ENCODE measurements around the gene DHDH.
"Not testable (repeated sequence)": the region's sequence is repeated elsewhere in the genome, so short reads cannot be mapped to it uniquely, and the experiment has no call there.

The DHDH gene

DNA sequence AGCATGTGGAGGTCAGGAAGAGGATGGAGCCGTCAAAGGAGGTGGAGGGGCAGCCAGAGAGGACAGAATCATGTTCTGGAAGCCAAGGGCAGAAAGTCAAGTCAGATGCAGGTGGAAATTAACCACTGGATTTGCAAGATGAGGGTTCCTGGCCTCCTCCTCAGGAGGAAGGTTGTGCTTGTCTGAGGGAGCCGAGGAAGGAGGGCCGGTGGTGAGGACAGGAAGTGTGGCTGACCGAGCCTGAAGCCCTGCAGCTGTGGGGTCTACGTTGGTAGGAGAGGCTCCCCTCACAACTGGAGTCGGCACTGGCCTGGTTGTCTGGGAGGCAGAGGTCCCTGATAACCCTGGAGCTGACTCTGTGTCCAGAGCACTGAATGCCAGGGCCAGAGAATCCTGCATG is 15.4 kb upstream of the DHDH start:
- Histone ChIP-seq H3K9me3 (ENCODE audit: low read length) (no peaks in the 10 kb centered on the region), H3K36me3 (ENCODE audit: insufficient read depth, low read length) (peaks cover 58% of the 10 kb centered on the region), H3K27ac (ENCODE audit: low read depth, low read length) (no peak overlapping the region), H3K27me3 (ENCODE audit: control insufficient read depth in 1 of 2, insufficient read depth in 2 of 2, low read length in 2 of 2) (no peaks in the 10 kb centered on the region), H3K4me1 (ENCODE audit: insufficient read depth, low read length) (no peaks in the 10 kb centered on the region), H3K9ac (ENCODE audit: low read length) (no peak overlapping the region), H3K4me3 (ENCODE audit: low read depth in 1 of 2, low read length in 2 of 2) (no peak overlapping the region)

DNA sequence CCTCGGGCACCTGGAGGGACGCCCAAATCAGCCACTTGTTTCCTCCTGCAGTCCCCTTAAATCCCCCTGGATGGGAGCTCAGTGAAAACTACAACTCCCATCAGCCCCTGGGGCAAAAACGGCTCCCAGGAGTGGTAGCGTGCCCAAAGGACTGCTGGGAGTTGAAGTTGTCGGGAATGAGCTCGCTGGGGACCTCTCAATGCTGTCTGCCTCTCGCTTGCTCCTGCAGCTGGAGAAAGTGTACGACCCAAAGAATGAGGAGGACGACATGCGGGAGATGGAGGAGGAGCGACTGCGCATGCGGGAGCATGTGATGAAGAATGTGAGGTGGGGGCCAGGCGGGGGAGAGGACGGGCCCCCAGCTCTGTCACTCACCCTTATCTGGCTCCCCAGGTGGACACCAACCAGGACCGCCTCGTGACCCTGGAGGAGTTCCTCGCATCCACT is 14.7 kb upstream of the DHDH start:
- Histone ChIP-seq H3K27ac (ENCODE audit: low read depth, low read length) (no peak overlapping the region), H3K36me3 (ENCODE audit: insufficient read depth, low read length) (peaks cover 50% of the 10 kb centered on the region), H3K27me3 (ENCODE audit: control insufficient read depth in 1 of 2, insufficient read depth in 2 of 2, low read length in 2 of 2) (no peaks in the 10 kb centered on the region), H3K9ac (ENCODE audit: low read length) (no peak overlapping the region), H3K4me3 (ENCODE audit: low read depth in 1 of 2, low read length in 2 of 2) (no peak overlapping the region), H3K4me1 (ENCODE audit: insufficient read depth, low read length) (no peaks in the 10 kb centered on the region), H3K9me3 (ENCODE audit: low read length) (no peaks in the 10 kb centered on the region)

DNA sequence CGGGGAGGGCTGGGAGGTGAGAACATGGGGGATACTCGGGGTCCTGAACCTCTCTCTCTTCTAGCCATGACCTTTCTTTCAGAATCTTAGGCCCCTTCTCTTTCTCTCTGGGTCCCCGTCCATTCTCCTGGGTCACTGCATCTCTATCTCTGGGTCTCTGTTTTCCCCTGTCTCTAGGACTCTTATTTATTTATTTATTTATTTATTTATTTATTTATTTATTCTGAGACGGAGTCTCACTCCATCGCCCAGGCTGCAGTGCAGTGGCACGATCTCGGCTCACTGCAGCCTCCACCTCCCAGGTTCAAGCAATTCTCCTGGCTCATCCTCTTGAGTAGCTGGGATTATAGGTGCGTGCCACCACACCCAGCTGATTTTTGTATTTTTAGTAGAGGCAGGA is 14.2 kb upstream of the DHDH start:
- H3K4me3 ChIP-seq (ENCODE audit: low read depth in 1 of 2, low read length in 2 of 2); H3K9me3 ChIP-seq (ENCODE audit: low read length); H3K27ac ChIP-seq (ENCODE audit: low read depth, low read length); H3K4me1 ChIP-seq (ENCODE audit: insufficient read depth, low read length); H3K27me3 ChIP-seq (ENCODE audit: control insufficient read depth in 1 of 2, insufficient read depth in 2 of 2, low read length in 2 of 2); H3K9ac ChIP-seq (ENCODE audit: low read length): not testable (repeated sequence)
- peaks cover 46% of the 10 kb centered on the region for H3K36me3 ChIP-seq (ENCODE audit: insufficient read depth, low read length)

DNA sequence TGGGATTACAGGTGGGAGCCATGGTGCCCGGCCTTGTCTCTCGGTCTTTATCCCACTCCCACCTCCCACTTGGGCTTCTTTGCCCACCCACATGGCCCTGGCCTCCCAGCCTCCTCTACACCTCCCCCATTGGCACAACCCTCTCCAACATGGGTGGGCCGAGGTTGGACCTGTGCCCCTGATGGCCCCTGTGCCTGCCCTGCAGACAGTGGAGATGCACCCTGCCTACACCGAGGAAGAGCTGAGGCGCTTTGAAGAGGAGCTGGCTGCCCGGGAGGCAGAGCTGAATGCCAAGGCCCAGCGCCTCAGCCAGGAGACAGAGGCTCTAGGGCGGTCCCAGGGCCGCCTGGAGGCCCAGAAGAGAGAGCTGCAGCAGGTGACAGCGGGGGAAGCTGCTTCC is 12.6 kb upstream of the DHDH start:
- Histone ChIP-seq H3K9me3 (ENCODE audit: low read length) (no peaks in the 10 kb centered on the region), H3K27me3 (ENCODE audit: control insufficient read depth in 1 of 2, insufficient read depth in 2 of 2, low read length in 2 of 2) (no peaks in the 10 kb centered on the region), H3K4me3 (ENCODE audit: low read depth in 1 of 2, low read length in 2 of 2) (no peak overlapping the region), H3K27ac (ENCODE audit: low read depth, low read length) (no peak overlapping the region), H3K9ac (ENCODE audit: low read length) (no peak overlapping the region), H3K36me3 (ENCODE audit: insufficient read depth, low read length) (peaks cover 33% of the 10 kb centered on the region), H3K4me1 (ENCODE audit: insufficient read depth, low read length) (no peaks in the 10 kb centered on the region)

- H3K9me3 ChIP-seq (ENCODE audit: low read length) = no peaks in the 10 kb centered on the region
- H3K27me3 ChIP-seq (ENCODE audit: control insufficient read depth in 1 of 2, insufficient read depth in 2 of 2, low read length in 2 of 2) = no peaks in the 10 kb centered on the region
- H3K9ac ChIP-seq (ENCODE audit: low read length) = no peak overlapping the region
- no peak overlapping the region for H3K4me3 ChIP-seq (ENCODE audit: low read depth in 1 of 2, low read length in 2 of 2)
- H3K4me1 ChIP-seq (ENCODE audit: insufficient read depth, low read length) = no peaks in the 10 kb centered on the region
- H3K27ac ChIP-seq (ENCODE audit: low read depth, low read length) = no peak overlapping the region
- H3K36me3 ChIP-seq (ENCODE audit: insufficient read depth, low read length) = peaks cover 30% of the 10 kb centered on the region
Measured at GRCh38 chr19:48921721-48922500, 11.6 kb upstream of the DHDH start.

GRCh38 chr19:48922548-48923490 is 10.7 kb upstream of the DHDH start:
- Histone ChIP-seq H3K9me3 (ENCODE audit: low read length) (no peaks in the 10 kb centered on the region), H3K4me1 (ENCODE audit: insufficient read depth, low read length) (no peaks in the 10 kb centered on the region), H3K9ac (ENCODE audit: low read length) (no peak overlapping the region), H3K27ac (ENCODE audit: low read depth, low read length) (no peak overlapping the region), H3K36me3 (ENCODE audit: insufficient read depth, low read length) (peaks cover 28% of the 10 kb centered on the region), H3K4me3 (ENCODE audit: low read depth in 1 of 2, low read length in 2 of 2) (no peak overlapping the region), H3K27me3 (ENCODE audit: control insufficient read depth in 1 of 2, insufficient read depth in 2 of 2, low read length in 2 of 2) (no peaks in the 10 kb centered on the region)

GRCh38 chr19:48925240-48925843 is 8.2 kb upstream of the DHDH start:
- no peak overlapping the region for H3K27ac ChIP-seq (ENCODE audit: low read depth, low read length)
- H3K4me3 ChIP-seq (ENCODE audit: low read depth in 1 of 2, low read length in 2 of 2) = no peak overlapping the region
- no peaks in the 10 kb centered on the region for H3K27me3 ChIP-seq (ENCODE audit: control insufficient read depth in 1 of 2, insufficient read depth in 2 of 2, low read length in 2 of 2)
- H3K9me3 ChIP-seq (ENCODE audit: low read length) = no peaks in the 10 kb centered on the region
- no peak overlapping the region for H3K9ac ChIP-seq (ENCODE audit: low read length)
- no peaks in the 10 kb centered on the region for H3K4me1 ChIP-seq (ENCODE audit: insufficient read depth, low read length)
- peaks cover 14% of the 10 kb centered on the region for H3K36me3 ChIP-seq (ENCODE audit: insufficient read depth, low read length)

DNA sequence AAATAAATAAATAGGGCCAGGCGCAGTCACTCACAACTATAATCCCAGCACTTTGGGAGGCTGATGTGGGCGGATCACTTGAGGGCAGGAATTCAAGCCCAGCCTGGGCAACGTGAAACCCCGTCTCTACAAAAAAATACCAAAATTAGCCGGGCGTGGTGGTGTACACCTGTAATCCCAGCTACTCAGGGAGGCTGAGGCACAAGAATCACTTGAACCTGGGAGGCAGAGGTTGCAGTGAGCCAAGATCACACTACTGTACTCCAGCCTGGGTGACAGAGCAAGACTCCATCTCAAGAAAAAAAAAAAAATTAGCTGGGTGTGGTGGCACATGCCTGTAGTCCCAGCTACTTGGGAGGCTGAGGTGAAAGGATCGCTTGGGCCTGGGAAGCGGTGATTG is 7.6 kb upstream of the DHDH start:
- H3K9ac ChIP-seq (ENCODE audit: low read length); H3K4me1 ChIP-seq (ENCODE audit: insufficient read depth, low read length); H3K27me3 ChIP-seq (ENCODE audit: control insufficient read depth in 1 of 2, insufficient read depth in 2 of 2, low read length in 2 of 2); H3K27ac ChIP-seq (ENCODE audit: low read depth, low read length); H3K9me3 ChIP-seq (ENCODE audit: low read length); H3K4me3 ChIP-seq (ENCODE audit: low read depth in 1 of 2, low read length in 2 of 2): not testable (repeated sequence)
- peaks cover 12% of the 10 kb centered on the region for H3K36me3 ChIP-seq (ENCODE audit: insufficient read depth, low read length)

- Histone ChIP-seq H3K4me3 (ENCODE audit: low read depth in 1 of 2, low read length in 2 of 2) (no peak overlapping the region), H3K9ac (ENCODE audit: low read length) (no peak overlapping the region), H3K4me1 (ENCODE audit: insufficient read depth, low read length) (no peaks in the 10 kb centered on the region), H3K9me3 (ENCODE audit: low read length) (no peaks in the 10 kb centered on the region), H3K27me3 (ENCODE audit: control insufficient read depth in 1 of 2, insufficient read depth in 2 of 2, low read length in 2 of 2) (peaks cover 0 to 4% of the 10 kb centered on the region in 2 donors), H3K27ac (ENCODE audit: low read depth, low read length) (no peak overlapping the region), H3K36me3 (ENCODE audit: insufficient read depth, low read length) (peaks cover 5% of the 10 kb centered on the region)
Measured at GRCh38 chr19:48926909-48927308, 6.6 kb upstream of the DHDH start.

- not testable (repeated sequence) for H3K27ac ChIP-seq (ENCODE audit: low read depth, low read length); H3K4me1 ChIP-seq (ENCODE audit: insufficient read depth, low read length); H3K27me3 ChIP-seq (ENCODE audit: control insufficient read depth in 1 of 2, insufficient read depth in 2 of 2, low read length in 2 of 2); H3K4me3 ChIP-seq (ENCODE audit: low read depth in 1 of 2, low read length in 2 of 2); H3K36me3 ChIP-seq (ENCODE audit: insufficient read depth, low read length); H3K9ac ChIP-seq (ENCODE audit: low read length); H3K9me3 ChIP-seq (ENCODE audit: low read length)
Measured at GRCh38 chr19:48927692-48928091, 5.8 kb upstream of the DHDH start.

- no peak overlapping the region for H3K9ac ChIP-seq (ENCODE audit: low read length)
- H3K27me3 ChIP-seq (ENCODE audit: control insufficient read depth in 1 of 2, insufficient read depth in 2 of 2, low read length in 2 of 2) = peaks cover 0 to 9% of the 10 kb centered on the region in 2 donors
- H3K27ac ChIP-seq (ENCODE audit: low read depth, low read length) = no peak overlapping the region
Measured at GRCh38 chr19:48928164-48929025, 5.1 kb upstream of the DHDH start.

More at GRCh38 chr19:48928164-48929025, 5.1 kb upstream of the DHDH start:
- Histone ChIP-seq H3K4me1 (ENCODE audit: insufficient read depth, low read length) (peaks cover 5% of the 10 kb centered on the region), H3K9me3 (ENCODE audit: low read length) (no peaks in the 10 kb centered on the region), H3K4me3 (ENCODE audit: low read depth in 1 of 2, low read length in 2 of 2) (no peak overlapping the region), H3K36me3 (ENCODE audit: insufficient read depth, low read length) (no peaks in the 10 kb centered on the region)
